B cell (primary cell): Measurements from ENCODE around the gene RARA. TPM values are rescaled to one million over a fixed set of nuclear protein-coding genes. Genes with fewer than 3 reads are reported as not detected.

ENCODE experiments used
- ATAC-seq: fragments of 200-7000 bp; cut with Tn5 transposase; one replicate; pipeline ENCODE4 v1.10.0; 2021; ENCODE audit warnings: low read depth, mild to moderate bottlenecking, moderate number of reproducible peaks, moderate library complexity
- CTCF ChIA-PET: fragments of 350-600 bp; sonication (Branson Sonifier 250); formaldehyde crosslinking; loops from one replicate; lab custom pipeline; 2021; ENCODE audit warnings: antibody characterized with exemption, inconsistent platforms; lab: Charles Lee
- POLR2A ChIA-PET: fragments of 350-600 bp; sonication (Branson Sonifier 250); formaldehyde crosslinking; loops from one replicate; lab custom pipeline; 2021; ENCODE audit warnings: antibody characterized with exemption; lab: Charles Lee
- DNase-seq: peaks from one replicate; pipeline ENCODE4 v3.0.0; 2013
- H2AFZ ChIP-seq: 2 replicates; pipeline ENCODE4 v1.6.1; 2012; ENCODE audit warnings: mild to moderate bottlenecking, low read depth, low read length; ENCODE audit not compliant: insufficient read depth, poor library complexity, severe bottlenecking
- H3K27ac ChIP-seq, 2 donors: 1 replicate in 1 of 2; 2 replicates in 1 of 2; pipeline ENCODE4 v1.5.1; 2012 to 2013; ENCODE audit warnings: low read length in 2 of 2, mild to moderate bottlenecking in 2 of 2, moderate library complexity in 1 of 2
- H3K27me3 ChIP-seq, 4 experiments: fragments of 200-600 bp in 1 of 4; sonication (generic) in 1 of 4; replicated peaks in 1 of 4; 1 replicate in 2 of 4; 2 replicates in 2 of 4; pipeline versions ENCODE4 v1.6.1 to v1.7.0; 2013 to 2016; ENCODE audit warnings: low read length in 3 of 4, mild to moderate bottlenecking in 2 of 4, mixed read lengths in 1 of 4, moderate library complexity in 1 of 4; ENCODE audit not compliant: insufficient read depth in 4 of 4, control insufficient read depth in 3 of 4; ENCODE audit errors: control extremely low read depth in 1 of 4
- H3K36me3 ChIP-seq, 2 experiments: replicated peaks in 1 of 2; 1 replicate in 1 of 2; 2 replicates in 1 of 2; pipeline versions ENCODE4 v1.6.1 to v1.7.1; 2013; ENCODE audit warnings: low read length in 1 of 2; ENCODE audit not compliant: insufficient read depth in 2 of 2, control insufficient read depth in 1 of 2; ENCODE audit errors: control extremely low read depth in 1 of 2, extremely low read depth in 1 of 2
- H3K4me1 ChIP-seq, 2 donors: fragments of 200-600 bp in 1 of 2; sonication (generic) in 1 of 2; 1 replicate in 1 of 2; 2 replicates in 1 of 2; pipeline versions ENCODE4 v1.5.1 to v1.6.1; 2013 to 2017; ENCODE audit warnings: low read length in 2 of 2; ENCODE audit not compliant: control insufficient read depth in 2 of 2, insufficient read depth in 2 of 2
- H3K4me2 ChIP-seq: replicated peaks from 2 replicates; pipeline ENCODE3; 2012; ENCODE audit warnings: mild to moderate bottlenecking, low read depth, low read length; ENCODE audit not compliant: poor library complexity, severe bottlenecking
- H3K4me3 ChIP-seq, 5 experiments: fragments of 200-600 bp in 1 of 5; sonication (generic) in 1 of 5; 1 replicate in 3 of 5; 2 replicates in 2 of 5; pipeline versions ENCODE4 v1.5.1 to v1.7.0; 2011 to 2016; ENCODE audit warnings: low read length in 4 of 5, mild to moderate bottlenecking in 4 of 5, low read depth in 2 of 5, control low read depth in 1 of 5, moderate library complexity in 1 of 5; ENCODE audit not compliant: insufficient read depth in 1 of 5; ENCODE audit errors: control extremely low read depth in 1 of 5, extremely low read depth in 1 of 5
- H3K79me2 ChIP-seq: fragments of 200-600 bp; sonication (generic); one replicate; pipeline ENCODE4 v1.6.0; 2016; ENCODE audit warnings: low read length; ENCODE audit not compliant: control insufficient read depth, insufficient read depth
- H3K9ac ChIP-seq: fragments of 200-600 bp; sonication (generic); 2 replicates; pipeline ENCODE4 v1.6.1; 2017; ENCODE audit warnings: mild to moderate bottlenecking, low read length, moderate library complexity
- H3K9me3 ChIP-seq, 3 donors: one replicate each; pipeline versions ENCODE4 v1.6.1 to v1.7.1; 2013; ENCODE audit warnings: low read length in 2 of 3; ENCODE audit not compliant: control insufficient read depth in 2 of 3, insufficient read depth in 1 of 3; ENCODE audit errors: control extremely low read depth in 1 of 3
- H4K20me1 ChIP-seq: 2 replicates; pipeline ENCODE4 v1.6.0; 2012; ENCODE audit warnings: mild to moderate bottlenecking, low read length; ENCODE audit not compliant: insufficient read depth, control insufficient read depth, poor library complexity, severe bottlenecking
- H3K27ac Mint-ChIP-seq: one replicate; pipeline ENCODE4 v1.8.0; 2021; ENCODE audit warnings: mixed read lengths
- H3K27me3 Mint-ChIP-seq: one replicate; pipeline ENCODE4 v1.8.0; 2021; ENCODE audit warnings: mixed read lengths
- H3K4me1 Mint-ChIP-seq: one replicate; pipeline ENCODE4 v1.8.0; 2021; ENCODE audit warnings: mixed read lengths
- H3K4me3 Mint-ChIP-seq: one replicate; pipeline ENCODE4 v1.8.0; 2021; ENCODE audit warnings: mixed read lengths
- H3K9me3 Mint-ChIP-seq: one replicate; pipeline ENCODE4 v1.8.0; 2022; ENCODE audit warnings: mixed read lengths; ENCODE audit not compliant: insufficient read depth
- CTCF ChIP-seq: fragments of 200-600 bp; IDR thresholded peaks from one replicate; pipeline ENCODE4 v1.8.0; 2022; ENCODE audit warnings: antibody characterized with exemption, mild to moderate bottlenecking
- EZH2 ChIP-seq: IDR thresholded peaks from 2 replicates; pipeline ENCODE4 v1.6.1; 2012; ENCODE audit warnings: borderline replicate concordance, low read depth, mild to moderate bottlenecking, moderate library complexity, low read length; ENCODE audit not compliant: insufficient read depth, poor library complexity, severe bottlenecking
- WGBS: methylation state at CpG from one replicate; pipeline ENCODE4 v1.1.5; 2013; ENCODE audit warnings: missing lambda C conversion rate; ENCODE audit not compliant: insufficient coverage; 5-methylcytosine and 5-hydroxymethylcytosine counted together
- intact Hi-C: fragments of 100-400 bp; cut with micrococcal nuclease; formaldehyde crosslinking; loops from one replicate; pipeline ENCODE4 v1.10.0; 2022
- polyA plus RNA-seq: library from polyadenylated mRNA; depleted of rRNA; stranded (reverse); fragments of >200 nt; gene quantifications from 2 replicates; pipeline ENCODE4 v1.2.3, GENCODE V29; 2012
- total RNA-seq, 2 donors: library from RNA; stranded (reverse); fragments of 120-200 nt in 1 of 2; gene quantifications; 1 replicate in 1 of 2; 2 replicates in 1 of 2; pipeline versions ENCODE4 v1.2.3 to v1.2.4, GENCODE V29; 2013 to 2022

The RARA gene
- total and polyA plus RNA-seq, 2 donors (not counting 1 experiment from before 2014, with no cell fraction given), result 20.7 to 86.2 TPM

- H4K20me1 ChIP-seq, result no peaks in the 10 kb centered on the region
- no peak within 1 kb of the TSS for H3K27ac ChIP-seq
- H3K4me3 ChIP-seq, result peak within 1 kb of the TSS in 4 of 5 experiments; percentile 22 to 58 (median 52)
- peaks cover 0 to 6% (median 0%) of the 10 kb centered on the region in 3 donors for H3K9me3 ChIP-seq
- ChIA-PET CTCF (interaction anchor here (1.2 to 15.9 kb wide), 7 partner anchors 10 to 196 kb away, joined by 3 to 871 read pairs (median 16); partner anchors contain the start of genes CDC6, RARA and TOP2A), POLR2A (interaction anchor here (0.6 kb wide), 1 partner anchor 134 kb away, joined by 3 read pairs; no protein-coding TSS in a partner anchor)
- H3K4me1 Mint-ChIP-seq, result peaks cover 7% of the 10 kb centered on the region
- H3K36me3 ChIP-seq, result no peaks in the 10 kb centered on the region
- DNase-seq, result no peak
- H3K9me3 Mint-ChIP-seq, result no peaks in the 10 kb centered on the region
- TF ChIP-seq EZH2, result no peak
- no peak for TF ChIP-seq CTCF
- peak within 1 kb of the TSS; percentile 45 for H3K9ac ChIP-seq
- intact Hi-C loops, result loop anchor here (5.0 kb wide), 1 partner anchor 253 kb away; no protein-coding TSS in a partner anchor
- peaks cover 12 to 13% of the 10 kb centered on the region in 2 donors for H3K4me1 ChIP-seq
- peak within 1 kb of the TSS; percentile 74 for H2AFZ ChIP-seq
- 94% methylated on average over 14 of the region's 22 CpGs for whole genome bisulfite sequencing
- no peaks in the 10 kb centered on the region for H3K79me2 ChIP-seq
- no peak for ATAC-seq
- H3K27ac Mint-ChIP-seq, result no peak within 1 kb of the TSS
- H3K4me2 ChIP-seq, result peak within 1 kb of the TSS; percentile 90
- H3K27me3 ChIP-seq, result peaks cover 0 to 34% (median 8%) of the 10 kb centered on the region in 4 experiments
- peak within 1 kb of the TSS; percentile 85 for H3K4me3 Mint-ChIP-seq
- H3K27me3 Mint-ChIP-seq, result peaks cover 12% of the 10 kb centered on the region
These were observed 55.3 kb downstream of the RARA start, which contains the start of gene GJD3 for GRCh38 chr17:40364121-40364861. TSS of gene GJD3 (minus strand) at chr17:40364737. CDS start at chr17:40363815, 922 bp downstream.
